Measurements from ENCODE around the gene VASH2.
A peak's percentile ranks its signal among the peaks of the same experiment; 100 is the strongest.
"Not testable (repeated sequence)": the region's sequence is repeated elsewhere in the genome, so short reads cannot be mapped to it uniquely, and the experiment has no call there.

Gene VASH2

DNA sequence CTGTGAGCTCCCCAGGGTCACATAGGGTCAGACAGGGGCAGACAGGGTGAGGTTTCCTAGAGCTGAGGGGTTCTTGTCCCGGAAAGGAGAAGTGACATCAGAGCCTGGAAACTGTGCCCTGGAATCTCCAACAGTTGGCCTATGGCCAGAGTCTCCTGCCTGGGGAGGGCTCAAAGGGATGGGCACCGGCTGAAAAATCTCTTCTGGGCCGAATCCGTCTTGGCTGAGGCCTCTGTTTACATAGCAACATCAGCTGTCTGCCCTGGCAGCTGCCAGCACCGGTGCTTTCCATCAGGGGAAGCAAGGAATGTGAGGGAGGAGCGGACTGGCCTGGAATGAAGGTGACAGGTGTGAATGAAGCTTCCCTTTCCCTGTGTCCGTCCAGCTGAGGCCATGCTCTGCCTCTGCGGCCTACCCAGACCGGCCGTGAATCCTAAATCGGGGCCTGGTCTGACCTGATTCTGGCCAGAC is 30.7 kb downstream of the VASH2 start:
- DNase-seq (ENCODE audit: low read depth in 2 of 2), result no peak

DNA sequence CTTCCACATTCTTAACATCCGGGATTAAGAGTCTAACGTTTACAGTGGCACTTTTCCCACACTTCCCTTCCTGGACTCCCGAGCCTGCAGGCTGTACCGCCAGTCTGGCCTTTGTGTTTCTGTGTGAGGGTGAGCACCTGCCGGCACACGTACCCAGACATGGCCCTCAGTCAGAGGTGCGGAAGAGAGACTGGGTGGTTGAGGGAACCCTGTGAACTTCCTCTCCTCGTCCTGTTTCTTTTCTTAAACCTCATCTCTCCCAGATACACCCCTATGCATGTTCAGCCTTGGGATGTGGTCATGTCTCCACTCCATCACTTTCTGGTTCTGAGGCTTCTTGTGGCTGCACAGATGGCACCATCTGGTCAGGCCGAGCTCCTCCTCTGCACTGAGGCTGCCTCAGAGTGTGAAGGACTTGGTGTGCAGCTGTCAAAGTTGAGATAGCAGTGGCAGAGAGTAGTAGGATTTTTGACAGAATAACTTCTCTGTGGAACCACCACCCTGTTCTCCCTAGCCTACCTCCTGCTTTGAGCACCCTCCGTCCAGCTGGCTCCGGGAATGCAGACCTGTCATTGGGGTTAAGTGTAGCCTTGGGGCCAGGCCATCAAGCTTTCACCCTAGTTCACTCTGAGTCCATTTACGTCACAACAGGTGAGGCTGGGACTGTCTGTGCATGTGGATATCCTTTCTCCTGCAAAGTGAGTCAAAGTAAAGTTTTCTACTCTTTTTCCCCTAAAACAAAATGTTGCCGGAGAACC is 31.4 kb downstream of the VASH2 start:
- no peak for DNase-seq (ENCODE audit: low read depth in 2 of 2)

DNA sequence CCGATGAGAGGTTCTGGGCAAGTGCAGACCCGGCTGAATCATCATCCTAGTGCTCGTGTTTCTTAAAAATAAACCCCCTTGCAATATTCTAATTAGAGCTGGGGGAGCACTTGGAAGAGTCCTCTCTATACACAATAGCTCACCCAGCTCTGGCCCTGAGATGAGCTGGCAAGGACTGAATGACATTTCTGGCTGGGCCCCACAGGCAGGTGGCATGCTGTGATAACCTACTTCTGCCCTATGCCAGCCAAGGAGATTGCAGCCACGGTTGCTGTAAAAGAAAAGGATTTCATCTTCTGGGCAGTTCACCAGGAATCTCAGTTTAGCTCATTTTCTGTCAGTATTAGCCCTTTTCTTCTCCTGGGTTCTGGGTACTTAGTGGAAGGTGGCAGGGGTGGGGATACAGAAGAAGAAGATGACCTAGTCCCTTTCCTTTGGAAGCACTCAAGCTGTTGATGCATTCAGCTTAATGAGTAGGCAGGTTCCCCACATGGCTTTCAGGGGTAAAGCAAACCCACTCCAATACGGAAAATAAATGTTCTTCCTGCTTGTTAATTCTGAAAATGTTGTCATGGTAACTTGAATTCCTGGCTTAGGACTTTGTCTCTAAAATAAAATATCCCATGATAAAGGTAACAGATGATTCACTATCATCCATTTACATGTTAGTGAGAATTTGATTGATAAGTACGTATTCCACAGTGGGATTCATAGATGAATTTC is 32.2 kb downstream of the VASH2 start:
- DNase-seq (ENCODE audit: low read depth in 2 of 2), result no peak

DNA sequence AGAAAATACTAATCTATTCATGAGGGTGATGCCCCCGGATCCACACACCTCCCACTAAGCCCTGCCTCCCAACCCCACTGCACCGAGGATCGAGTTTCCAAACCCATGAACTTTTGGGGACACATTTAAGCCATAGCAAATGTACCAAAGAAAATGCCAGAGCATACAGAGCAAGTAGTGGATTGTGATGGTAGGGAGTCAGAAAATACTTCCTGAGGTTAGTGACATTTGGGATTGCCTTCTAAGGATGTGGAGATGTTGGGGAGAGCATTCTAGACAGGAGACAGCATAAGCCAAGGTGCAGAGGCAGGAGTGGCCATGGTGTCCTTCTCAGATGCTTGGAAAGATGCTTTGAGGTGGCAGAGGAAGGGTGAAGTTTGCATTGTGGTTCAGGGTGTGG is 33.1 kb downstream of the VASH2 start:
- DNase-seq (ENCODE audit: low read depth in 2 of 2), result no peak

DNA sequence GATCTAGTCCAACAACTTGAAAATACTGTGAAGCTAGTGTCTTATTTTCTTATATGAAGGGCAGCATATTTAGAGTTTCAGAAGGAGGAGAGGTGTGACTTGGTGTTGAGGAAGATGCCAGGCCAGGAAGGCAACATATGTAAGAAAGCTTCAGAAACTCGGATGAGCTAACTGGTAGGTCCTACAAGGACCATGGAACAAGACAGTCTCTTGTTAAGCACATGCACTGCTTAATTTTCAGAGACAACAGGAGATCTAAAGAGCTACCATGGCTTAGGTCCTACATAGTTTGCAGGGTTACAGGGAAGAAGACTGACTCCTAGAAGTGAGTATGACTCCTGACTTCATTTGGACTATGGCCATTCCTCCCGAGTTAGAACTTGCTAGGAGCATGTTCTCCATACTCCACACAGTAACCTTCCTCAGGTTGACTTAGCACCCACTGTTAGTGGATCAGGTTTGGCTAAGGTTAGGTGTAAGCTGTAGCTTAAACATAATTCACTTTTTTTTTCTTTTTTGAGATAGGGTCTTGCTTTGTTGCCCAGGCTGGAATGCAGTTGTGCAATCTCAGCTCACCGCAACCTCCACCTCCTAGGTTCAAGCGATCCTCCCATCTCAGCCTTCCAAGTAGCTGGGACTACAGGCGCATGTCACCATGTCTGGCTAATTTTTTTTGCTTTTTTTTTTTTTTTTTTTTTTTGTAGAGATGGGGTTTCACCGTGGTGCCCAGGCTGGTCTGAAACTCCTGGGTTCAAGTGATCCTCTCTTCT is 34.4 kb downstream of the VASH2 start:
- DNase-seq (ENCODE audit: low read depth in 2 of 2), result no peak

DNA sequence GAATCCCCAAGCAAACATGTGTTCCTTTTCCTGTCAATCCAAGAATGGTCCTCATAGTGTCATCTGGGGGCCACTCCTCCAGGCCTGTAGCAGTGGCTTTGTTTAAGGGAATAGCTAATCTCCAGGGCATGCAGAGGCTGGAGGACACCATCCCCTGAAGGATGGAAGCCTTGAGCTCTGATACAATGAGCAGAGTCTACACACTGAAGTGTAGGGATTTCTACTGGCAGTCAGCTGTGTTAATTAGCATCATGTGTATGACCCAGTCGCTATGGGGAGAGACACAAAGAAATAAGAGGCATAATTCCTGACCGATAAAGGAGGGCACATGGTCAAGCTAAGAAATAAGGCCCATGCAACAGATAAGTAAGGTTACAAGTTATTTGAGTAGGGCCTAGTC is 36.2 kb downstream of the VASH2 start:
- no peak for DNase-seq (ENCODE audit: low read depth in 2 of 2)

DNA sequence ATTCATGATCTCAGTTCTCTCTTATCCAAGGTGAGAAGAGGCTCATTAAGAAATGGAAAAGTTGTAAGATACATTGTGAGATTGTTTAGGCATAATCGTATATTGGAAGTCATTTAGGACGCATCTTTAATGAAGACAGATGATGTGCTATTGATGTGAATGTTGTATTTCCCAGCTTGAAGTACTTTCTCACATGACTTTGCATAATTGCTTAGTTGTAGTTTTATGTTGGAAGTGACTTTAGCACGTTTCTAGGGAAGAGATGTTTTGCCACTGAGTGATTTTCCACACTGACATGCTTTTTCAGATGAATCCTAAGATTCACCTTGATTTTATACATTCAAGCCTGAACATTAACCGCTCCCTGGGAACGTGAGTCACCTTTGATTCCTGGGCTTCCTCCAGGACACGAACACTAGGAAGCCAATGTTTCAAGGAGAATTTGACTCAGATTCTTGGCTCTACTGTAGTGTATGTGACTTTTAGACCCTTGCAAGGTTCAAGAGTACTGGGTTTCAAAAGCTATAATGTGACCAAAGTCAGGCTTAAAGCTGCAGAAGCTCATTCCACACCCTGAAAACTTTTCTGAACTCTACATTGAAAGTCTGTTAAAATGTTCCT is 37.5 kb downstream of the VASH2 start:
- DNase-seq (ENCODE audit: low read depth in 2 of 2), result no peak

DNA sequence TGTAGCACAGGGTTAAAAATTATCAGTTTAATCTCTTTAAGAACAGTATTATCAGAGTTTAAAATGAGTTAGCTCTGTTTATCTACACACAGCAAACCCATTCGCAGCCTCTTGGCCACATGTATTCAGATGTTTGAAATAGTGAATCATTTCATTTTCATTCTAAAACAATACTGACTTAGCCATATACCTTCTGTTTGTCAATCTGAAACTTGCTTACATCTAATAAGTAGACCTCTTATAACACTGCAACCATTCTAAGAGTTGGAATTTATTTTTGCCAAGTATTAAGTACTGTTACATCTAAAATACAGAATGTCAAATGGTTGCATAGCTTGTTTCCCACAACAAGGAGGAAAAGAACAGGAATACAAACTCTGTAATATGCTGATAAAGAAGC is 39.9 kb downstream of the VASH2 start:
- DNase-seq (ENCODE audit: low read depth in 2 of 2), result no peak

DNA sequence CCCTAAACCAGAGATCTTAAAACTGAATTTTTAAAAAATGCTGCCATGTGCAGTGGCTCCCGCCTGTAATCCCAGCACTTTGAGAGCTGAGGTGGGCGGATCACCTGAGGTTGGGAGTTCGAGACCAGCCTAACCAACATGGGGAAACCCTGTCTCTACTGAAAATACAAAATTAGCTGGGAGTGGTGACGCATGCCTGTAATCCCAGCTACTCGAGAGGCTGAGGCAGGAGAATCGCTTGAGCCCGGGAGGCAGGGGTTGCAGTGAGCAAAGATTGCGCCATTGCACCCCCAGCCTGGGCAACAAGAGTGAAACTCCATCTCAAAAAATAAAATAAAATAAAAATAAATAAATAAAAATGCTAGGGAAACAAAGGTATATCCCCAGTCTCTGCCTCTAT is 43.6 kb downstream of the VASH2 start:
- not testable (repeated sequence) for DNase-seq (ENCODE audit: low read depth in 2 of 2)

DNA sequence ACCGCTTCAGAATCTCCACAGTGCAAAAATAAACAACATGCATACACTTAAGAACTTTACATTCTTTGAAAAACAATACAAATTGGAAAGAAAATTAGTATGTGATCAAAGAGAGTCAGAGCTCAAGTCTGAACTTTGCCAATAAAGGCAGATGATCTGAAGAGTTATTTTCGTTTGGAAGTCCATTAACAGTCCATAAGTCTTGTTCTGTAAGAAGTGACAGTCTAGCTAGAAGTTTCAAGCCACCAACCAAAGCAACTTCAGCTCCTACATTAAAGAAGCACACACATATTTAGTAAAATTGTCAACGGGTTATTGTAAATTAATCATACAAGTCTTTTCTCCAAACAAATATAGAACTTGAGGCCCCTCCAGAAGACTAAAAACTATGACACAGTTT is 44.6 kb downstream of the VASH2 start:
- DNase-seq (ENCODE audit: low read depth in 2 of 2), result no peak

DNA sequence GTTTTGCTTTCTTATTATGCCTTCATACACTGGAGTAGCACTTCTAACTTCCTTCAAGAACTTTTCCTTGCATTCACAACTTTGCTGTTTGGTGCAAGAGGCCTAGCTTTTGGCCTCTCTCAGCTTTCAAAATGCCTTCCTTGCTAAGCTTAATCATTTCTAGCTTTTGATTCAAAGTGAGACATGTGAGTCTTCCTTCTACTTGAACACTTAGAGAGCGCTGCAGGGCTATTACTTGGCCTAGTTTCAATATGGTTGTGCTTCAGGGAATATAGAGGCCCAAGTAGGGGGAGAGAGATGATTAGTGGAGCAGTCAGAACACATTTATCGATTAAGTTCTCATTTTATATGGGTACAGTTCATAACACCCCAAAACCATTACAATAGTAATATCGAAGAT is 52.9 kb downstream of the VASH2 start:
- DNase-seq (ENCODE audit: low read depth in 2 of 2), result no peak

DNA sequence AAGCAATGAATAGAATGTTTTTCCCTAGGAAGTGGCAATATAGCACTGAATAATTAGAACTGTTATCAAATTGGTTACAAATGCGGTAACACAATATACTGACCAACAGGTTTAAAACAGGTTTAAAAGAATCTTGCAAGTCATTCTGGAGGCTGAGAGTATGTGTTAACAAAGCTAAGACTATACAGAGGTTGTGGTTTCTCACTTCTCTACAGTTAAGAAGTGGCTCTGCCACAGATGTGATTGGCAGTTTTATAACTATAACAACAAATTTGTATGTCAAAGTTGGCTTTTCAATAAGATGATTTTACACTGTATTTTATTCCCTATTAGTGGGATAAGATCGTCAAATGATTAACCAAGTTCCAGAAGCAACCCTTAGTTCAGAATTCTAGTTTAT is 58.2 kb downstream of the VASH2 start:
- DNase-seq (ENCODE audit: low read depth in 2 of 2), result no peak

DNA sequence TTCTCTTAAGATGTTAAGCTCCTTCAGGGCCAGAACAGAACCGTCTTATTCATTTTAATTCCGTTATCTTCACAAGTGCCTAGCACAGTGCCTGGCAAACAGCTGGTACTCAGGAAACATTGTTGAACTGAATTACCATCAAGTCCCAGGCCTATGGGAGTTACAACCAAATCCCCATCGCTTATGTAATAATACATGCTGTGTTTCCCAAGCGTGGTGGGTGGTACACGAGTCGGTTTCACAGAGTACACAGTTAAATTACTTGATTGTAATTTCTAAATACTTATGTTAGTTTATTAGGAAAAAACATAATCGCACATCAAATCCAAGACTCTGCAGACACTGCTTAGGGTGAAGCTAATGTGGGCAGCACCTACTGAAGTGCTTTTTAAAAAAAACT is 64.3 kb downstream of the VASH2 start:
- no peak for DNase-seq (ENCODE audit: low read depth in 2 of 2)

DNA sequence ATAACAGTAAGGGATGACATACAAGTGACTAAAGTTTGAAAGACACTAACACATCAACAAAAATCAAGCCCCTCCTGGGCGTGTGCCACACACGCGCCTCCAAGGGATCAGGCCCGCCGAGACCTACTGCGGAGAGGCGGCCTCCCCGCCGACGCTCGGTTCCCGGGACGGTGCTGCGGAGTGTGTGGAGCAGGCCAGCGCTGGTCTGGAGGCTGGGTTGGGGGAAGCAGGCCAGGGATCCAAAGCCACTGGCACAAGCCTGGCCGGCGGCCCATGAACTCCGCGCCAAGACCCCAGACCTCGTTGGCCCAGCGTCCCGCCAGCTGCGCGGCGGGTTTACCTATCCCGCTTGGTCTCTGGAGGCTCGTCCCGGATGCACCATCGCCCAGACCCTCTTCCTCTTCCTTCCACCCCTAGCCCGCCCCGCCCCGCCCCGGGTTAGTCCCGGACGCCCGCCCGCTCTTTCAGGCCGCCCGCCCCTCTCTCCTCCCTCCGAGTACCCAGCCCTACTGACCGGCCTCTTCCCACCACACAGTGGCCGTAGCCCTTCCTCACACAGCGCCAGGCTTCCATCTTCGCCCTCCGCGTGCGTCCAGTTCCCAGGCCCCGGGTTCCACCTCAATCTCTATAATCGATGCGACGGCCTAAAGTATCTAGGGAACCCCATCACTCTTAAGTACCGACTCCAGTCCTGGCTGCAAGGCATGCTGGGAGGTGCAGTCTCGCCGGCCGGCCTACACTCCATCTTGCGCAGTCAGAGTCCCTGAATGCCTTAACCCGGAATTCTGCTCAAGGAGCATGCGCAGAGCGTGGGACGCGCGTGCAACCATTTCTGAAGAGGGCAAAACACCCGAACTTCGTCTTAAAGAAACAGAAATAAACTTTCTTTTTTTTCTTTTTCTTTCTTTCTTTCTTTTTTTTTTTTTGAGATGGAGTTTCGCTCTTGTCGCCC is 65.0 kb downstream of the VASH2 start, which contains the start of gene ANGEL2:
Gene ANGEL2, minus strand, starts transcription at position 769 of the 952 bp plus-strand sequence. Its CDS starts 196 bp downstream, at position 573.
- DNase-seq (ENCODE audit: low read depth in 2 of 2), result peak; percentile 95 to 96

DNA sequence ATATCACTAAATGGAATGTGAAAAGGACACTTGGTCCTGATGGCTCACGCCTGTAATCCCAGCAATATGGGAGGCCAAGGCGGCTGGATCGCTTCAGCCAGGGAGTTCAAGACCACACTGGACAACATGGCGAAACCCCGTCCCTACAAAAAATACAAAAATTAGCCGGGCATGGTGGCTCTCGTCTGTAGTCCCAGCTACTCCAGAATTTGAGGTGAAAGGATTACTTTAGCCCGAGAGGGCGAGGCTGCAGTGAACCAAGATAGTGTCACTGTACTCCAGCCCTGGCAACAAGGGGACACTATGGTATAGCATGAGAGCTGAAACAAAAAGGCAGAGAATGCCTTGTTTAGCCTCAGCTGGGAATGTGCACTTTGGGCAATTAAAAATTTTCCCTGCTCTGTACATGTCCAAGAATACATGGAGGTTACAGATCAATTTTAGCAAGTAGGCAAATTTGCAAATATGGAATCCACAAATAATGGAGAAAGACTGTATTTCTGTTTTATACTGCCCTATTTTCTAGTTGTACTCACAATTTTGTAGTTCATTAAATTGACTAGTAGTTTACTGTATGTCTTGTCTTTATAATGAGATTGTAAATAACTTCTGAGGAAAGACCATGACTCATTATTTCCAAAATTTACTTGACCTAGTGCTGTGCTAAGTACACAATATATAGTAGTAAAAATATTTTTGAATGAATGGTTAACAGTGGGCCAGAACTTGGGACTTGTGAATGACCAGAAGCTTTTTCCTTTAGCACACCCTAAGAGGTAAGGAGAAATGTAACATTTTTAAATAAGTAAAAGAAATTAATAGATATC is 67.3 kb downstream of the VASH2 start:
- no peak for DNase-seq (ENCODE audit: low read depth in 2 of 2)

DNA sequence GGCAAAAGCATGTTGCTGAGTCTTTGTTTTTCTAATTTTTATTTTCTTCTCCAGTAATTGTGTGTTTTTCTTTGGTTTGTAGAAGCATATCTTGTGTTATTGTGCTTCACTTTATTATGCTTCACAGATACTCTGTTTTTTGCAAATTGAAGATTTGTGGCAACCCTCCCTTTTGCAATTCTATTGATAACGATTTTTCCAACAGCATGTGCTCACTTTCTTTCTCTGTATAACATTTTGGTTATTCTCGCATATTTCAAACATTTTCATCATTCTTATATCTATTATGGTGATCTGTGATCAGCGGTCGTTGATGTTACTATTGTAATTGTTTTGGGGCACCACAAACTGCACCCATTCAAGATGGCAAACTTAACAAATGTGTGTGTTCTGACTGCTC is 69.1 kb downstream of the VASH2 start:
- no peak for DNase-seq (ENCODE audit: low read depth in 2 of 2)

DNA sequence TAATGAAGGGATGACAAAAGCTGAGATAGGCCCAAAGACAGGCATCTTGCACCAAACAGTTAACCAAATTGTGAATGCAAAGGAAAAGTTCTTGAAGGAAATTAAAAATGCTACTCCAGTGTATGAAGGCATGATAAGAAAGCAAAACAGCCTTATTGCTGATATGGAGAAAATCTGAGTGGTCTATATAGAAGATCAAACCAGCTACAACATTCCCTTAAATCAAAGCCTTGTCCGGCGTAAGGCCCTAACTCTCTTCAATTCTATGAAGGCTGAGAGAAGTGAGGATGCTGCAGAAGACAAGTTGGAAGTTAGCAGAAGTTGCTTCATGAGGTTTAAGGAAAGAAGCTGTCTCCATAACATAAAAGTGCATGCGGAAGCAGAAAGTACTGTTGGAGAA is 69.7 kb downstream of the VASH2 start:
- no peak for DNase-seq (ENCODE audit: low read depth in 2 of 2)

DNA sequence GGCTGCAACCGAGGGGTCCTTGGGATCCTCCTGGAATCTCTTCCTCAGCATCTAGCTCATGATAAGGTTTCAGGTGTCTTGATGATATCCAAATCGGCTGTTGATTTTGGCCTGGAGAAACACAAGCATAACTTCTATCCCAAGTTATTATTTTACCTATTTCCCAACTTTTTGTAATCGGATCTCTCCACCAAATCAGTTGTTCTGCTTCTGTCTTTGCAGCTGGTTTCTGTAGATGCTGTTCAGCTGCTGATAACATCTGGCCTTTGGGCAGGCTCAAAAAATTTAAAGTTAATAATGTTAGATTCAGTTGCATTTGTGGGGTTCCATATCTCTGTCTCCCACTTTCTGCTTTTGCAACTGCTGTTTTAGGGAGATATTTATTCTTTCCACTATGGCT is 76.7 kb downstream of the VASH2 start:
- DNase-seq (ENCODE audit: low read depth in 2 of 2), result not testable (repeated sequence)

DNA sequence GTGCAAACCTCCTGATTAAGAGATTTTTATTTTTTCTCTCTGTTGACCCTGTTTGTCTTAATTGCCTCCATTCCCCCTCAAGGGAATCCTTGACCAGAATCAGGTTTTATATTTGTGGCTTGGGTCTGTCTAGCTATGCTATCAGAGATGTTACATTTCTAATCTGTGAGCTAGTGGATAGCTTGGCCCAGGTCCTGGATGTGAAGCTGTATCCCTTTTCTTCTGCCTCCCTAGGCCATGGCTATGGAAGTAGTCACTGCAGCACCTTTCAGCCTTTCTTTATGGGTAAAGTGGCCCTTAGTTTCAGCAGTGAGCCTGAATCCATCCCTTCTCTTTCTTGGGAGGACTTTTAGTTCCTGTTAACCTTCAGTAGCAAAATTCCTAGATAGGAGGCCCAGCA is 82.3 kb downstream of the VASH2 start:
- DNase-seq (ENCODE audit: low read depth in 2 of 2), result no peak

DNA sequence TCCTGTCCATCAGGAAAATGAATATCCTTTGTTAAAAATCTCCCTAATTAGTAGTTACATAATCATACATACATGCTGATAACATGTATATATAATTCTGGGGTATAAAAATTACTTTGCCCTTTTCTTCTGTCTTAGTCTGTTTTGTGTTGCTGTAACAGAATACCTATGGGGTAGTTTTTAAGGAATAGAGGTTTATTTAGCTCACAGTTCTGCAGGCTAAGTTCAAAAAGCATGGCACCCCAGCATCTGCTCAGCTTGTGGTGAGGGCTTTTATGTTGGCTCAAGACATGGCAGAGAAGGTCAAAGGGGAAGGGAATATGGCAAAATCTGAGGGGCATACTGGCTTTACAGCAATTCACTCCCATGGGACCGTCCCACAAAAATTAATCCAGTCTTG is 84.4 kb downstream of the VASH2 start:
- no peak for DNase-seq (ENCODE audit: low read depth in 2 of 2)
